Measurements from ENCODE around the gene RCOR1. TPM values are rescaled to one million over a fixed set of nuclear protein-coding genes. Genes with fewer than 3 reads are reported as not detected.

The RCOR1 gene
- total RNA-seq, 1 donor from 2014 or later = 8.1 TPM

DNA sequence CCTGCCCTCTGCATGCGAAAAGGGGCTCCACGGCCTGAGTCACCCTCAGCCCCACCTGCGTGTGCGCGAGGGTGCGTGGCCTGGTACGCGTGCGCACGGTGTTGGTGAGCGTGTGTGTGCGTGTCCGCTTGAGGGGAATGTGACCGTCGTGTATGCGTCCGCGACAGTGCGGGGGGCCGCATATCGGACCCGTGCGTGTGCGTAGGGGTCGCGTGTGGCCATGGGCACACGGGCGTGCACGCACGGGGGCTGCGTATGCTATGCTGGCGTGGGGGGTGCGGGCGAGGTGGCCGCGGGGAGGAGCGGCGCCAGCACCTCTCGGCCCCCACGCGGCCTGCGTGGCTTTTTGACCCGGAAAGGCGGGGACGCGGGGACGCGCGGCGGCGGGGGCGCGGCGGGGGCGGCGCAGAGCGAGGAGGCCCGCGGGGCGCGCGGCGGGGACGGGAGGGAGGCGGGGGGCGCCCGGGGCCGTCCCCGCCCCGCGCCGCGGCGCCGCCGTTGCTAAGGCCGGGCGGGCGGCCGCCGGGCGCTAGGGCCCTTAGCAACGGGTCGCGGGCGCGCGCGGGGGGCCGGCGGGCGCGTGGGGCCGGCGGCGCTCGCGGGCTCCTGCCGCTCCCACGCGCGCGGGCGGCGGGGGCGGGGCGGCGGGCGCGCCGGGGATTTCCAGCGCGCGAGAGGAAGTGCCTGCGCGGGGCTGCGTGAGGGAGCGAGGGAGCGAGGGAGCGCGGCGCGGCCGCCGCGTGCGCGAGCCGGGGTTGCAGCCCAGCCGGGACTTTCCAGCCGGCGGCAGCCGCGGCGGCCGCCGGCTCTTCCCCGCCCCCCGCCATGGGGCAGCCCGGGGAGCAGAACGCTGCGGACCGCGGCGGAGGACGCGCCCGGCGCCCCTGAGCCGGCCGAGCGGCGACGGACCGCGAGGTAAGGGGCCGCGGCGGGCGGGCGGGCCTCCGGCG is 184.6 kb downstream of the RCOR1 start, which contains the start of gene TRAF3:
TRAF3 (plus strand) TSS at position 689 of the 950 bp plus-strand sequence. CDS start 92,753 bp downstream, outside the sequence.
- no peak for DNase-seq (ENCODE audit: low read depth)
- peak within 1 kb of the TSS; percentile 69 for H3K4me3 ChIP-seq (ENCODE audit: low read depth, low read length)
- TF ChIP-seq, protein P1, sequence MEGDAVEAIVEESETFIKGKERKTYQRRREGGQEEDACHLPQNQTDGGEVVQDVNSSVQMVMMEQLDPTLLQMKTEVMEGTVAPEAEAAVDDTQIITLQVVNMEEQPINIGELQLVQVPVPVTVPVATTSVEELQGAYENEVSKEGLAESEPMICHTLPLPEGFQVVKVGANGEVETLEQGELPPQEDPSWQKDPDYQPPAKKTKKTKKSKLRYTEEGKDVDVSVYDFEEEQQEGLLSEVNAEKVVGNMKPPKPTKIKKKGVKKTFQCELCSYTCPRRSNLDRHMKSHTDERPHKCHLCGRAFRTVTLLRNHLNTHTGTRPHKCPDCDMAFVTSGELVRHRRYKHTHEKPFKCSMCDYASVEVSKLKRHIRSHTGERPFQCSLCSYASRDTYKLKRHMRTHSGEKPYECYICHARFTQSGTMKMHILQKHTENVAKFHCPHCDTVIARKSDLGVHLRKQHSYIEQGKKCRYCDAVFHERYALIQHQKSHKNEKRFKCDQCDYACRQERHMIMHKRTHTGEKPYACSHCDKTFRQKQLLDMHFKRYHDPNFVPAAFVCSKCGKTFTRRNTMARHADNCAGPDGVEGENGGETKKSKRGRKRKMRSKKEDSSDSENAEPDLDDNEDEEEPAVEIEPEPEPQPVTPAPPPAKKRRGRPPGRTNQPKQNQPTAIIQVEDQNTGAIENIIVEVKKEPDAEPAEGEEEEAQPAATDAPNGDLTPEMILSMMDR (conservative IDR thresholded peaks at IDR 0.05; ENCODE audit: low read depth, low read length) = no peak

DNA sequence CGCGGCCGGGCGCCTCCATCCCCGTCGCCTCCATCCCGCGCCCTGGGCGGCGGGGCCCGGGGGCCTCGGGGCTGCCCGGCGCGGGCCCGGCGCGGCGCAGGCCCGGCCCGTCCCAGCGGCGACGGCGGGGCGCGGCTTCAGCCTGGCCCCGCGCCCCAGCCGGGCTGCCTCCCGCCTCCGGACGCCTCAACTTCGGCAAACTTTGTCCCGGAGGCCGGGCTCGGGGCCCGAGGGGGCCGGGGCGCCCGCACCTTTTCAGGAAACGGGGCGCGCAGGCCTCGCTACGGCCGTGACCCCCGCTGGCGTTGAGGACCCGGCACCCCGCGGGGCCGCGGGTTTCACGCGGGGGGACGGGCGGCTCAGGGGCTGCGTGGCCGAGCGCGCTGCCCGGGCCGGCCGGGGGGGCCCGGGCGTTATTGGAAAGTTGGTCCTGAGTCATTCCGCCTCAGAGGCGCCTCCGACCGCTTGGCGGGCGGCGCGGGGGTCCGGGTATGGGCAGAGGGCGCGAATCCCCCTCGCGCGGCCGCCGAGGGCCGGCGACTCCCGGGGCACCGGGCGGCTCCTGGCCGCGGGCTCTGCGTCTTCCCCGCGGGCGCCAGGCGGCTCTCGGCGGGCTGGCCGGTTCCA is 185.4 kb downstream of the RCOR1 start:
- DNase-seq (ENCODE audit: low read depth) = no peak
- TF ChIP-seq, protein P1 (conservative IDR thresholded peaks at IDR 0.05; ENCODE audit: low read depth, low read length) = no peak
- peak overlapping the region; percentile 69 for H3K4me3 ChIP-seq (ENCODE audit: low read depth, low read length)

DNA sequence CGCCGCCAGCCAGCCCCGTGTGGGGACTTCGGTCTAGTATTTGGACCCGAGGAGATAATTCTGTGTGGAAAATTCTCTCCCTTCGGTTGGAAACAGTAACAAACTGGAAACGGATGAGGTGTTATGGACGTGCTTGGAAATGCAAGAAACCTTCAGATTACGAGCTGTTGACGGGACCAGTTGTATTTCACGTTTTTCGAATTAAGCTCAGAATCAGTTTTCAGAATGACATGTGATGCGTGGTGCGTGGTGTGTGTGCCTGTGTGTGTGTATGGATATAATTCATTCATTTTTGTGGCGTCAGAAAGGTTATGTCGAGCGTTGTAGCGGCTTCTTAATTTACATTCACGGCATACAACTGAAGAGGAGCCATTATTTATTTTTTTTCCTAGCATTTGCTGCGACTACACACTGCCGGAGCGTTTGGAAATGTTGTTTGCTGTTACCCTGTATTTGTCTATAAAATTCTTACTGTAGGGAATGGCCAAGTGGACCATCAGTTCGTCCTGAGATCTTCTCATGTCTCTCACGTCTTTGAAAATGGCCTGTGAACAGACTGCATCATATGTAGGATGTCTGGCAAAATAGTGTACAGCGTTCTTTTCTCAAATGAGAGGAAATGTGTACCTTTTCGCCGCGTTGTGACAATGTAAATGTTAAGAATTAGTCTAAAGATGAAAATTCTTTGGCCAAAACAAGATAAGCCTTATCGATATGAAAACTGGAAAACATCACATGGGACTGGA is 186.1 kb downstream of the RCOR1 start:
- no peak for DNase-seq (ENCODE audit: low read depth)
- peak overlapping the region; percentile 69 for H3K4me3 ChIP-seq (ENCODE audit: low read depth, low read length)
- TF ChIP-seq, protein P1 (conservative IDR thresholded peaks at IDR 0.05; ENCODE audit: low read depth, low read length) = no peak

DNA sequence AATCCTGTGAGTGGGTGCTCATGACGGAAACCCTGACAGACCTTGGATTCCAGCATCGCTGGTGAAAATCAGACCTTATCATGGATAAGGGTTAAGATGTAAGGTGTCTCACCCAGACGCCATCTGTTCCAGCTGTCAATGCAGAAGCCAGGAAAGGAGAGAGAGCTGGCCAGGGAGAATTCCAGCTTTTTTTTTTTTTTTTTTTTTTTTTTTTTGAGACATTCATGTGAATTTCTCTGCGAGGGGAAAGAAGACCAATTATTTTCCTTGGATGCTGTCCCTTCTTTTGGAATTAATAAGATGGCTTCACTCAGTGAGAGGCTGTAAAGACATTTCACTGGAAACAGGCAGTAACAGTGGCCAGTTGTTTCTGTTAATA is 186.6 kb downstream of the RCOR1 start:
- DNase-seq (ENCODE audit: low read depth) = no peak
- peak overlapping the region; percentile 69 for H3K4me3 ChIP-seq (ENCODE audit: low read depth, low read length)
- TF ChIP-seq, protein P1 (conservative IDR thresholded peaks at IDR 0.05; ENCODE audit: low read depth, low read length) = no peak

DNA sequence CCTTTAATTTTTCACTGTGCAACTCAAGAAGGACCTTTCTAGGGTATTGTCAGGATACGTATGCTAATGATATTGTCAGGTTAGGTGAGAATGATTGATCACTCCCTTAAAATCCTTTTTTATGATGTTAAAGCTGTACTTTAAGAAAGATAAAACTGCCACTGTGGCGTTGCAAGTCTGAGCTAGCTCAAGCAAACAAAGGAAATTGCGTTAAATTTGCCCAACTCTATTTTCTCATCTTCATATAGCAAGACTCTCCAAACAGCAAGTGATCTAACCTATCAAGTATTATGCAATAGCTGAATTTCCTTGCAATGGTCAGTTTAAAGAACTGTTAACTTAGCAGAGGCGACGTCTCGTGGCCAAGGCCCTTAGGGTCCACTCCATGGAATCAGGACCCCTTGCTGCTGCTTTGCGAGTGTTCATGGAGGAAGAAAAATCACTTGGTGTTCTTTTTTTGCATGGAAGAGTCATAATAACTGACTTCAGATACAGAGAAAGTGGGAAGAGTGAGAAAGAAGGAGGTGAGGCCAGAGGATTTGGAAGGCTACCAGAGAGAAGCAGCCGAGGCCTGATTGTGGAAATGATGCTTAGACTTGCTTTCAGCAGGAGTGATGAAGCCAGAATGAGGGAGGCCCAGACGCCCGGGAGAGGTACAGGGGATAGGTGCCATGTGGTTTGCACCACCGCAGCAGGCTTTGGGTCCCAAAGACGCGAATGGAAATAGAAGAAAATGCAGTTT is 187.3 kb downstream of the RCOR1 start:
- no peak for DNase-seq (ENCODE audit: low read depth)
- TF ChIP-seq, protein P1 (conservative IDR thresholded peaks at IDR 0.05; ENCODE audit: low read depth, low read length) = no peak
- no peak overlapping the region for H3K4me3 ChIP-seq (ENCODE audit: low read depth, low read length)

Other genes with a start within 250 kb of the RCOR1 start
- 43.5 and 44.5 TPM in 2 replicates for gene CINP, start 229.8 kb upstream of the RCOR1 start, total RNA-seq
- gene TECPR2, start 229.7 kb upstream of the RCOR1 start, total RNA-seq = 5.1 and 16.4 TPM in 2 replicates
- 49.6 and 137 TPM in 2 replicates for gene ANKRD9, start 82.9 kb upstream of the RCOR1 start, total RNA-seq
- gene TRAF3, start 184.8 kb downstream of the RCOR1 start, total RNA-seq = 18.9 and 21.9 TPM in 2 replicates

Measured in epithelial cell of proximal tubule (primary cell).